Body of pancreas (tissue), 4 donors: Measurements from ENCODE around the gene ETHE1.

Experiments used
- CTCF ChIP-seq, 7 experiments: fragments of 450-650 bp in 4 of 7; fragments of 200-600 bp in 3 of 7; sonication (generic) in 3 of 7; IDR thresholded peaks; one replicate each; pipeline ENCODE4 v1.5.1; 2016 to 2019; ENCODE audit warnings: antibody characterized with exemption in 7 of 7
- POLR2A ChIP-seq, 3 donors: fragments of 450-650 bp; IDR thresholded peaks; one replicate each; pipeline ENCODE4 v1.6.1; 2016; ENCODE audit warnings: antibody characterized with exemption in 3 of 3, mild to moderate bottlenecking in 2 of 3

GRCh38 chr19:43486412-43486811 is 40.6 kb downstream of the ETHE1 start:
- TF ChIP-seq CTCF (IDR thresholded peaks at IDR 0.05) (no peak), POLR2A (IDR thresholded peaks at IDR 0.05) (no peak)
